H1 (cell line): Measurements from ENCODE around the gene SAMD4A. TPM values are rescaled to one million over a fixed set of nuclear protein-coding genes. Genes with fewer than 3 reads are reported as not detected.

Experiments used
- CHD2 ChIP-seq: IDR thresholded peaks from 2 replicates; pipeline ENCODE4 v1.6.1; 2012; ENCODE audit warnings: low read length, improper control_type of control experiment
- GABPA ChIP-seq: IDR thresholded peaks from 2 replicates; pipeline ENCODE4 v1.6.1; 2011; ENCODE audit warnings: mild to moderate bottlenecking, low read length, moderate library complexity, borderline replicate concordance; ENCODE audit not compliant: insufficient read depth
- HDAC2 ChIP-seq, 2 experiments: fragments of 300-600 bp in 1 of 2; sonication (generic) in 1 of 2; IDR thresholded peaks; 2 replicates each; pipeline ENCODE4 v1.6.1; 2011 to 2012; ENCODE audit warnings: low read depth in 2 of 2, low read length in 2 of 2, mild to moderate bottlenecking in 2 of 2, moderate library complexity in 2 of 2, borderline replicate concordance in 1 of 2, inconsistent platforms in 1 of 2
- POLR2AphosphoS5 ChIP-seq: IDR thresholded peaks from 2 replicates; pipeline ENCODE4 v1.6.1; 2011; ENCODE audit warnings: low read depth, low read length
- SAP30 ChIP-seq: fragments of 300-600 bp; sonication (generic); IDR thresholded peaks from 2 replicates; pipeline ENCODE4 v1.7.1; 2012; ENCODE audit warnings: low read length, moderate library complexity, mild to moderate bottlenecking, inconsistent platforms; ENCODE audit not compliant: insufficient read depth, insufficient replicate concordance
- TEAD4 ChIP-seq: IDR thresholded peaks from 2 replicates; pipeline ENCODE4 v1.6.1; 2012; ENCODE audit warnings: low read depth, low read length, inconsistent platforms, mixed read lengths
- polyA plus RNA-seq, 7 experiments: library from polyadenylated mRNA; depleted of rRNA in 3 of 7; stranded (reverse) in 5 of 7; unstranded in 2 of 7; fragments of >200 nt in 5 of 7; fragments of 200-250 nt in 2 of 7; gene quantifications; 1 replicate in 5 of 7; 2 replicates in 1 of 7; 4 replicates in 1 of 7; pipeline versions ENCODE4 v1.2.1 to v1.2.3, GENCODE V29; 2011 to 2013; ENCODE audit warnings: missing spikeins in 2 of 7, mixed read lengths in 2 of 7
- total RNA-seq: library from RNA; stranded (reverse); fragmentation: NEBNext Ultra II Directional; extraction: Animal tissue kit (Norgen Biotek cat#: 25700); gene quantifications from 2 replicates; pipeline ENCODE4 v1.2.1, GENCODE V29; 2021
- TF ChIP-seq, protein P1 (sequence below): IDR thresholded peaks from 2 replicates; pipeline ENCODE4 v1.6.1; 2012; ENCODE audit warnings: low read length, inconsistent platforms

The SAMD4A gene
- total and polyA plus RNA-seq, 2 of the 8 experiments (the other 6 are each of a cell fraction or from before 2014, with no cell fraction given), result 2.4 to 12.3 TPM

DNA sequence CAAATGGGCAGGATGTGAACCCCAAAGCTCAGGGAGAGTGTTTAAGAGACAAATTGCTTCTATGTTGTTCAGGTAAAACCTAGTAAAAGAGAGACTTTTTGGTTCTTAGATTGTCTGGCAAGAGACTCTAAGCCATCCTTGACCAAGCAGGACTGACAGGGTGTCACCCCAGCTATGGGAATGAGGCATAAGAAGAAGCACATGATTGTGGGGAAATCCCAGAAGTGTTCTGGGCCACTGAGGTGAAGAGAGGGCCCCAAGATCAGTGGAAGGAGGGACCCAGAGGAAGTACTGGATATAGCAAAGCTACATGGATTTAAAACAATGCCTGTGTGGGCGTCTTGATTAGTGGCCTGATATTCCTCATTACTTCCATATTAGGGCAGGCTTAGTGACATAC, 99.0 kb downstream of the SAMD4A start (continued):
- TF ChIP-seq, protein P1, sequence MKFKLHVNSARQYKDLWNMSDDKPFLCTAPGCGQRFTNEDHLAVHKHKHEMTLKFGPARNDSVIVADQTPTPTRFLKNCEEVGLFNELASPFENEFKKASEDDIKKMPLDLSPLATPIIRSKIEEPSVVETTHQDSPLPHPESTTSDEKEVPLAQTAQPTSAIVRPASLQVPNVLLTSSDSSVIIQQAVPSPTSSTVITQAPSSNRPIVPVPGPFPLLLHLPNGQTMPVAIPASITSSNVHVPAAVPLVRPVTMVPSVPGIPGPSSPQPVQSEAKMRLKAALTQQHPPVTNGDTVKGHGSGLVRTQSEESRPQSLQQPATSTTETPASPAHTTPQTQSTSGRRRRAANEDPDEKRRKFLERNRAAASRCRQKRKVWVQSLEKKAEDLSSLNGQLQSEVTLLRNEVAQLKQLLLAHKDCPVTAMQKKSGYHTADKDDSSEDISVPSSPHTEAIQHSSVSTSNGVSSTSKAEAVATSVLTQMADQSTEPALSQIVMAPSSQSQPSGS, result no peak
- TF ChIP-seq HDAC2 (IDR thresholded peaks at IDR 0.05; ENCODE audit: borderline replicate concordance in 1 of 2, low read depth in 2 of 2, low read length in 2 of 2) (no peak), CHD2 (no peak), TEAD4 (no peak), POLR2AphosphoS5 (no peak), SAP30 (no peak), GABPA (no peak)
